GM18511 (cell line): ENCODE measurements around the gene MAMDC2.
A peak's percentile ranks its signal among the peaks of the same experiment; 100 is the strongest.

ENCODE experiments used
- ATAC-seq: cut with Tn5 transposase; IDR thresholded peaks from one replicate; pipeline ENCODE4 v1.9.1; 2021; ENCODE audit warnings: mild to moderate bottlenecking, moderate library complexity; ENCODE audit not compliant: unreplicated experiment

The MAMDC2 gene

DNA sequence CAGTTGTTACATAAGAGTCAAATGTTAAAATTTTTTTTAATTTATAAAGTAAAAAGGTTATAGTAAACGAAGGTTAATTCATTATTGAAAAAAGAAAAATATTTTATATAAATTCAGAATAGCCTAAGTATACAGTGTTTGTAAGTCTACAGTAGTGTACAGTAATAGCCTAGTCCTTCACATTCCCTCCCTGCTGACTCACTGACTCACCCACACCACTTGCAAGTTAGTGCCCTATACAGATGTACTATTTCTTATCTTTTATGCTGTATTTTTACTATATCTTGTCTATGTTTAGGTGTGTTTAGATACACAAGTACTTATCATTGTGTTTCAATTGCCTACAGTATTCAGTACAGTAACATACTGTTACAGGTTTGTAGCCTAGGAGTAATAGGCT lies 57.6 kb downstream of the MAMDC2 start:
- ATAC-seq, result no peak

DNA sequence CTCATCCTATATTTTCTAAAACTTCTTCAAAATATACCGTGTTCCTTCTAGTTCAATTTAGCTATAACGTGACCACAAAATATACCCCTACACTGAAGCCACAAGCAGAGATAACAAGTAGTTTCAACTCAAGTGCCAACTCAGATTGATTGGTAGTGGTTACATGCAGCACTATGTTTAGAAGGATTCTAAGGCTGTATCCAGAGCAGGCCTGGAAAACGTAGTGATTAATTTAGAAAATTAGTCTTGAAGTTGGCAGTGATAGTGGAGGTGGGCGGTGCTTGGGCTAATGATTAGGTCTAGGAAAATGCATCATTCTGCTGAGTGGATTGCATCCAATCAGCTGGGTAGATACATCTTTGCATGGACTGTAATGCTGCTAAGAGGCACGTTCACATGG lies 61.5 kb downstream of the MAMDC2 start:
- no peak for ATAC-seq

DNA sequence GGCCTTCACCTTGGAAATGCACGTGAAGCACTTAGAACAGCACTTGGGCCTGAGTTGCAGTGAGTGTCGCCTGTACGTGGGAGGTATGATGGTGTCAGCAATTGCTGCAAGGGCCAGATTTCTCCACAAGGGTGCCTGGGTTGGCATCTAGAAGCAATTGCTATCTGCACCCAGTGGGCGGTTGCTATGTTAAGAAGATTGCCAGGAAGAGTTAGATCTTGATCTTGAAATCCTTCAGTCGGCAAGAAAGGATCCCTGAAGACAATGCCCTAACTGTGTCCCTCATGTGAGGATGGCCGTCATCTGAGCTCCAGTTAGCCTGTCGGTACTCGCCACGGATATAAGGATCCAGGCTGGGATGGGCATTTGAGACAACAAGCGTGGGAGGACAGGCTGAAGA lies 62.9 kb downstream of the MAMDC2 start:
- no peak for ATAC-seq

DNA sequence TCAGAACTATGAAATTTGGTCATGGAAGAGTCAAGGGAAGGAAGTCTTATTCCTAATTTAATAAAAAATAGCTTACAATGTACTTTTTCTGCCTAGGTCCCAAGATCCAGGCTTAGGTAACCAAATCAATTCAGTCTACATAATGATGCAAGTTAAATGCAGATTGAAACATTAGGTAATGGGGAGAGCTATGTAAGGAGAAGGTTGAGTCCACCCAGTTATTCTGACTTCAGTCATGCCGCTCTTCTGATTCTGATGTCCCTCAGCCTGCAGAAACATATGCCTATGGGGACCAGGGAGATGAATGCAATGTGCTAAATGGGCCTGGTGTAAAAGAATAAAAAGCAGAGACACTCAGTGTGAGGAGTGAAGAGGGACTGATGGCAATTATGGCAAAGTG lies 63.9 kb downstream of the MAMDC2 start:
- no peak for ATAC-seq

DNA sequence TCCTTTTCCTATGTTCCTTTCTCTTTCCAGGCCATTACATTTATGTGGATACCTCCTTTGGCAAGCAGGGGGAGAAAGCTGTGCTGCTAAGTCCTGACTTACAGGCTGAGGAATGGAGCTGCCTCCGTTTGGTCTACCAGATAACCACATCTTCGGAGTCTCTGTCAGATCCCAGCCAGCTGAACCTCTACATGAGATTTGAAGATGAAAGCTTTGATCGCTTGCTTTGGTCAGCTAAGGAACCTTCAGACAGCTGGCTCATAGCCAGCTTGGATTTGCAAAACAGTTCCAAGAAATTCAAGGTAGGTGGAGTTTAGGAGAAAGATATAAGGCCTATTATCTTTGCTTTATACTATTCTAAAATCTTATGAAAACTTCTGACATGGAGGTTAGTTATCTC lies 64.5 kb downstream of the MAMDC2 start:
- ATAC-seq, result no peak

DNA sequence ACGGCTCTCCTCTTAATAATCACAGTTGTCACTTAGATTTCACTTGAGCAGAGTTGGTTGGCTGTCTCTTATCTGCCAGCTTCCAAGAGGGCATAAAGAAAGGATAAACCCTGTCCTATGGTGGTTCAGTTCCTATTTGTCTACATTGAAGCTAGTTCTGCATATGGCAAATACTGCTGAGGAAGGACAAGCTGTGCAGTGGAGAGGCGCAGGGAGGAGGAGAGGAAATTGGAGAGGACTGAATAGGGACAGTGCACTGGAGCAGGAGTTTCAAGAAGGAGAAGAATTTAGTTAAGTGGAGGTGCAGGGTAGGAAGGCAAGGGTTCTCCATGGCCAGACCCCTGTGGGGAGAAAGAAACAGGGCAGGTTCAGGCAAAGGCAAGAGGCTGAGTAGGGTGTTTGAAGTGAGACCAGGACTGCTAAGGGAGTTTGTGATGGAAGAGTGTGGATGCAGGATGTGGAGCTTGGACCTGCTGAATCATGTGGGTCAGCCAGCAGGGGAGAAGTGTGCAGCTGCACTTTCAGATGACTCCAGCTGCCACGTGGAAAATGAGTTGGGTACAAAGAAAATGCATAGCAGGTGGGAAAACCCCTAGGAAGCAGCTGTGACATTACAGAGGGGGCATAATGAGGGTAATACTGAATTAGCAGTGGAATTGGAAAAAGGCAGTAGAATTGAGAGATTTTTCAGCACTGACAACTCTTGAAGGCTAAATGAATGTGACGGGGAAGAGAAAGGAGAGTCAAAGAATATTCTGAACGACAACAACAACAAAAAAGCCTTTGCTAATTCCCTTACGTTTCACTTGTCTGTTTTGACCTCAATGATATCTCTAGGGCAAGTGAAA lies 66.8 kb downstream of the MAMDC2 start:
- ATAC-seq, result peak; percentile 44

DNA sequence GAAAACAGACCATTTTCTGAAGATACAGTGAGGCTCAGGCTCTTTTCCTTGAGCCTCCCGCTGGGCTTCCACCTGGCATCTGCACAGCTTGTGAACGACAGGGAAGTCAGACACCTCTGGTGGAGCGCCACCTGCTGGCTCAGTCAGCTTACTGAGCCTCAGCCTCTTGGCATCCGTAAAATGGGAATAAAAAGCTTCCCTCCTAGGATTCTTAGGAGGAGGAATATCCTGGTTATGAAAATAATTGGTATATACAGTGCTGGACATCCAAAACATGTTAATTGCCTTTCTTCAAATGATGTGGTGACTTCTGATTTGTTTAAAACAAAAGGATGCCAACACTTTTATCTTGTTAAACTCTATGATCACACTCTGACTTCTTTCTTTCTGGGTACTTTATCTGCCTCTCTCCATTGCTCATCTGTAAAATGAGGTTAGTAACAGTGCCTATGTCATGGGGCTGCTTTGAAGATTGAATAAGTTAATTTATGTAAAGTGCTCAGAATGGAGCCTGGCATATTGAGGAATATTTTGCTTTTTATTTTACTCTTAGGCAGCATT lies 67.5 kb downstream of the MAMDC2 start:
- peak; percentile 80 for ATAC-seq

DNA sequence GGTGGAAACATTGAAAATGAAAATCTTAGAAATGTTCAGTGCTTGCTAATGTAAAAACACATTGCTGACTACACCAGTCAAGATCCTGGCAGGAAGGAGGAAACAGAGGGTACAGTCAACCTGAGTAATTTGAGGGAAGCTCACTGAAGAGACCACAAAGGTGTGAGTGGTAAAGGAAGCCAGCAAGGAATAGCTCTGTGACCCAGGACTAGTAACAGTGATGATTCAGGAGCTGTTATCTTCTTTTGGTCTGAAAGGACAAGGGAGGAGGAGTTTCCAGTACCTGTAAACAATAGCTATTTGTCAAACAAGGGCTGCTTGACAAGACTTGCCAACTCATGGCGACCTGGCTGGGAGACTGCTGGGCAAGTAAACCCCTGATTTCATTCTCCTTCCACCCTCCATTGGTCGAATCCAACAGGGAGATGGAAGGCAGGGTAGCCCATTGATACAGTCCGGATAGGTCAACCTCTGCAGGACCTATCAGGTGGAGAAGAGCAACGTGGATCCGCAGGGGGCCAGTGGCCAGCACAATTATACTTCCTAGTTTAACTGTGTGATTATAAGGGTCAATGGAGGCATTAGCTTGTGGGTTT lies 68.1 kb downstream of the MAMDC2 start:
- ATAC-seq, result no peak

DNA sequence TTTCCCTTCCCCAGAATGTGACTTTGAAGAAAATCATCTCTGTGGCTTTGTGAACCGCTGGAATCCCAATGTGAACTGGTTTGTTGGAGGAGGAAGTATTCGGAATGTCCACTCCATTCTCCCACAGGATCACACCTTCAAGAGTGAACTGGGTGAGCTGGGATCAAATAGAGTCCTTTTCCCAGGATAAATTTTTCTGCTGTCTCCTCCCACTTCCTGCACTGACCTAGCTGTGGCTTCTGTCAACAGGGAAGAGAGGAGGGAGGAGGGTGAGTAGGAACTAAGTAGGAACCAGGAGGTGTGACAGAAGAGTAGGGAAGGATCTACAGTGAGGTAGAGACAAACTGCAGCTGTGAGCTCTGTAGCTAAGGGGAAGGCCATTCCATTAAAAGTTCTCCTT lies 69.3 kb downstream of the MAMDC2 start:
- no peak for ATAC-seq

DNA sequence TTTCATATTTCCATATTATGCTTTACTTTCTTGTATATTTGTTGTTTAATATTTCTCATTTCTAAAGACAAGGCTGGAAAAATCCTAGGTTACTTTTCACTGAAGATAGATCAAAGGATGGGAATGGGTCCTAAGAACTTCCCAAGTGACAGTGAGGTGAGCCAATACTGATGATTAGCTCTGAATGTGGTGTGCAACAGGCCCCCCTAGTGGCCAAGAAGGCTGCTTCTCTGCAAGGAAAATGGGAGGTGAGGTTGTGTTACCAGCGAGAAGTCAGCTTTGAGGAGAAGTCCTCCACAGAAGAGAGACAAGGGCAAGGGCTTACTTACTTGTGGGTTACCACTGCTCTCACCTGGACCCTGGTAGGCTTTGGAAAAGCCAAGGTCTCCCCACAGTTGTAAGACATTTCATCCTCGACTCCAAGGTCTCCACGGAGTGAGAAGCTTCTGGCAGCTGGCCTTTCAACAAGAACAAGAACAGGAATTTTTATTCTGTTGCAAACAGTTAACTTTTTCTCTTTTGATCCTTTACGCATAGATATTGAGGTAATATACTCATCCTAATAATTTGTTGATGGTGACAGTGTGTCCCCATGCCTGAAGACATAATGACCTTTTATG lies 69.9 kb downstream of the MAMDC2 start:
- peak; percentile 71 for ATAC-seq

DNA sequence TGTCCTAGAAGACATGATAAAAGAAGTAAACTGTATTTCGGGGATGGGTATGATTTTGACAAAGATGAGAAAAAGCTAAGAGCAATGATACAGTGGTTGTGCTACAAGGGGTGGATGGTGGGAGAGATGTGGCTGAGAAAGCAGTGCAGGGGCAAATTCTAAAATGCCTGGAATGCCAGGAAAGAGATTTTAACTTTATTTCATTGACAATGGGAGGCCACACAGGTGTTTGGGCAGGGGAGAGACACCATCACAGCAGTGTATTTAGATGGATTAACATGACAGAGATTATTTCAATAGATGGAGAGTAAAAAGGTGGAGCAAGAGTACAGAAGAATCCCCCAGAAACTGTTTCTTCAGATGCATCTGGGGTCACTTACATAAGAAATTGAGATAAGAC lies 71.2 kb downstream of the MAMDC2 start:
- ATAC-seq, result no peak

DNA sequence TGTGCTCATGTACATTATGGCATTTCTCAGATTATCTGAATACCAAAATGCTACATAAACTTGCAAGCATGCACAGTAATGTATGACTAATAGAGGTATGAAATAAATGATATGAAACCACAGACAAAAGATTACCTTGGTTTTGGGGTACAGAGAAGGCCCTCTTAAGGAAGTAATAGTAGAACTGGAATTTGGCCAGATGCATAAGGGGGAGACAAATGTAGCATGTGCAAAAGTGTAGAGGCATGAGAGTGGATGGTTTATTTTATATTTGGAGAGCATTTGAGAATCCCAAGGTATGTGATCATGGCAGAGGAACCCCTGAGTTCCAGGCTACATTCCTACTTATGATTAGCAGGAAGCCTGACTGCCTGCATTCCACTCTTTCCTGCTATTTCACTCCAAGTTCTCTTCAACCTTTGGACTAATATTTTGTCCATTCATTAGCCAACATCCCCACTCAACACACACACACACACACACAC lies 74.2 kb downstream of the MAMDC2 start:
- ATAC-seq, result no peak

DNA sequence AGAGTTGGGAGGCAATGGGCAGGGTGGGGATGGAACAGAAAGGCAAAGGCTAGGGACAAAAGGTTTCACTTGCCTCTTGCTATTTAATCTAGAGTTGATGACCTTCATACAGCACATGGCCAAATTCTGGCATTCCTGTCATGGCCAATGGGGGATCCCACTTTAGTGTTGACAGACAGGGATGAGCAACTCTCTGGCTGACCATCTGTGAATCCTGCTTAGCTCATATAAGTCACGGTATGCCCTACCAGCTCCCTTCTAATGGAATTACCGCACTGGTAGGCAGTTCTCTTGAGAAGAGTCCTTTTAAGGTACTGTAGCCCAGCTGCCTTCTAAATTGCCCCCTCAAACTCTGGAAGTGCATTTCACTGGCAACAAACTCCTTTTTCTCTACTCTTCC lies 76.1 kb downstream of the MAMDC2 start:
- ATAC-seq, result no peak

DNA sequence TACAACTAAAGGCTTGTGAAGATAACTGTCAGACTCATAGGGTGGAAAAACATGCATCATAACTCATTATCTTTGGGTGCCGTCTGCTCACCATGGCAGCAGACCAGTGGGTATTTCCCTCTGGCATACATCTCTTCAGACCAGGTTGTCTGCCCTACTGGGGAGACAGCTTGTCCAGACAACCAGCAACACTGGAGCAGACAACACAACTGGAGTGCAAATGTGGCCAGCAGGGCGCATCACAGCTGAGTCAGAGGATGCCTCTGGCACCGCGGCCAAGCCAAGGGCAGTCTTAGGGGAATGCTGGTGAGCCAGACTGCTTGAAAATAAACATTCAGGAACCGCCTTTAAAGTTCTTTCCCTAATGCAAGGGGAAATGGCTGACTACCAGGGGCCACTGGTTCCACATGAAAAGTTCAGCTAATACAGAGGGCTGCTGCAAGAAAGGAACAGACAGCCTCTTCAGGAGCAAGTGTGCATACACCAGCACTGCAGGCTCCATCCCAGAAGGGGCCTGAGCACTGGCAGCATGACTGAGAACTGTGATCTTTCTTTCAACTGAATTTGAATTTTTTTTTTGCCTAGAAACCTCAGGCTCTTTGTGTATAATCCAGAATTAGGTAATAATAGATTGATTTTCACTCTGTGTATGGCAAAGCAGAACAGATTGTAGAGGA lies 77.3 kb downstream of the MAMDC2 start:
- ATAC-seq, result no peak

DNA sequence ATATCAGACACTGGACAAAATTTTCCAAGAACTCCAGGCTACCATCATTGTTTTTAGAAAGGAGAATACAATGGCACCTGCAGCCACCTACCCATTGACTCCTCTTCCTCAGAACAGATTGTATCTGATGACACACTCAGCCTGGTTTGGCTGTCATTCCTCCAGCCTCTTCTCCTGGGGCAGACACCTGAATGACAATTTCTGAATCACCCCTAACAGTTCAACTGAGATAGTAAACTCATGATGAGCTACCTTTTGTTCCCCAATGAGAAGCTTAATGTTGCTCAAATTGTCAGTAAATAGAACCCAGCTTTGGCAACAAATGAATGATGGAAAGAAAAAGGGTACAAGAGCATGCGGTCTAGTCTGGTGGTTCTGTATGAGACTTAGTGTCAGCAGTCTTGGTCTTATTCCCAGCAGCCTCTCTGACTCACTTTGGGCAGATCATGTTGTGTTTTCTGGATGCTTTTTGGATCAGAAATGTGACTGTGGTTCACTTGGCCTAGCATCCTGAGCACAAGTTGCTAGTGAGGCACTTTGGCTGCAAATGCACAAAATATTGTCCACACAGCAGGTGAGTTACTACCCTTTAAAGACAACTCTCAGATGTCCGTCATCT lies 78.3 kb downstream of the MAMDC2 start:
- ATAC-seq, result no peak

DNA sequence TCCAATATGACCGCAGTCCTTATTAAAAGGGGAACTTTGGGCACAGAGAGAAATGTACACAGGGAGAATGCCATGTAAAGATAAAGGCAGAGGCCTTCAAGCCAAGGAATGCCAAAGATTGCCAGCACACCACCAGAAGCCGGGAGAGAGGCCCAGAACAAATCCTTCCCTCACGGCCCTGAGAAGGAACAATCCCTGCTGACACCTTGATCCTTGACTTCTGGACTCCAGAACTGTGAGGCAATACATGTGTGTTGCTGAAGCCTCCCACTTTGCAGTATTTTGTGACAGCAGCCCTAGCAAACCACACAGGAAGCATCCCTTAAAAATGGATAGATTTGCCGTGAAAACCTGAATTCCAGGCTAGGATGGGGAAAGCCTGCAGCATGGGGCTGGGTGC lies 80.0 kb downstream of the MAMDC2 start:
- no peak for ATAC-seq

DNA sequence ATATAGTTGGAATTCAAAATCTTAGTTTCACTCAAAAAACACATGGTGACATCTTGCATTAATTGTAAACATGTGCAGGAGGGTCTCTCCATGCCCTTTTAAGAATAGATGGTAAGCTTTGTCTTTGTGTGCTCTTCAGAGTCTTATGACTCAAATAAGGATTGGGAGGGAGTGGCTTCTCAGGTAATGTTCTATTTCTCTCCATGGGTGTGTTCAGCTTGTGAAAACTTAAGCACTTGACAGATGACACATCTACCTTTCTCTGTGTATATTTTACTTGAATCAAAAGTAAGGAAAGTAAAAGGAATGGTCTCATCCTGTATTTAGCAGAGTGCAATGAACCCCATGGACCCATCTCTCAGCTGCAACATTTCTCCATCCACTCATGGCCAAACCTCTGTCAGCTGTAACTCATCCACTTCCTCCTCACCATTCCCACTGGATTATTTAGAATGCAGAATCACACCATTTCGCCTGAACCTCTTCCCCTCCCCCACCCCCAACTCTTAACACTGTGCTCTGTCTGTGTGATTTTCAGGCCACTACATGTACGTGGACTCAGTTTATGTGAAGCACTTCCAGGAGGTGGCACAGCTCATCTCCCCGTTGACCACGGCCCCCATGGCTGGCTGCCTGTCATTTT lies 82.1 kb downstream of the MAMDC2 start:
- ATAC-seq, result no peak

DNA sequence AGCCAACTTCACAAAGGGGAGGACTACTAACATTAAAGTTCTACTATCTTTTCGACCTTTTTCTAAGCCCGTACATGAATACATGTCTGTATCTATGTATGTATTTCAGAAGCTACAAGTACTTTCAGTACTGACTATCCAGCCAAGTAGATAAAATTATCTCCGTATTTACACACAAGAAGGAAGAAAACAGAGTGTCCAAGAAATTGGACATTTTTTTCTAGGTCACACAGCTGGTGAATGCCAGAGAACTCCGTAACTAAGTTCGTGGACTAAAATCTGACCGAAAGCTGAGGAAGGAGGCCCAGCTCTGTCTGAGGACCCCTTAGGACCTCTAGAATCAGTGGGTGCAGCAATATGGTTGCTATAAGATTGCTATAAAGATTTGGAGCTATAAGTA lies 83.4 kb downstream of the MAMDC2 start:
- no peak for ATAC-seq

DNA sequence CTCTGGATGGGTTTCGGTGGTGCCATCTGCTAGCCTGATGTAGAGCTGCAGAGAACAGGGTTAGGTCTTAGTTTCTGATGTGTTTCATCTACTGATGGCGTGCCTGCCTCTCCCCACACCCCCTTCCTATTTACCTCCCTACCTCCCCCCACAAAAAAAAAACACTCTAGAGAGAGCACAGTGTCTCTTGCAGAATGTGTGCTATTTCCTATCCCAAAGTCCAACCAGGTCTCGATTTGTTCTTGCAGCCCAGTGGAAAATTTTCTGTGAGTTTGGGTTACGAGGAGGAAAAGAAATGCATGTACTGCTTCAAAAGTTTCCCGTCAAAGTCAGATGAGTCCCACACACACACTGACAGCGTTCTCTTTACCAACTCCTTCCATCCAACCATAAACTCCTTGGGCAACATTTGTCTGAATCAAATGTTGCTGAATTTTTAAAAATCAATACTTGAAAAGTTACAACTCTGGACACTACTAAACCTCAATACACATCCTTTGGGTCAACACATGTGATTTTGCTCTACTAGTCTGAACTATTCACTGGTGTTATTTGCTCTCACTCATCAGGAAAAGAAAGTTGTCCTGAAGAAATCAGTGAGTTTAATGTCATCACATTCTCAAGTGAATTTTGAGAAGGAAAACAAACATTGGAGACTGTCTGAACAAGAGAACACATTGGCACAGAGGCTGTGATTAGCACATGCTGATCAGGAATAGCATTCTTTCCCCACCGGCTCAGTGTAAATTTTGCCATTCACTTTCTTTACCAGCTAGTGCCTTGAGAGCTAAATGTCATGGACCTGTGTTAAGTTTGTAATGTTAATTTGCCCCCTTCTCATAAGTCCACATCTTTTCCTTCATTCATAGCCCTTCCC lies 84.1 kb downstream of the MAMDC2 start:
- no peak for ATAC-seq
